ENCODE measurements around the gene SLC2A8. TPM values are rescaled to one million over a fixed set of nuclear protein-coding genes. Genes with fewer than 3 reads are reported as not detected.

SLC2A8 gene
- total RNA-seq, 1 experiment from 2014 or later, result 5.1 TPM

GRCh38 chr9:127455324-127455992, 58.5 kb downstream of the SLC2A8 start:
- DNase-seq (ENCODE audit: low read depth), result no peak

DNA sequence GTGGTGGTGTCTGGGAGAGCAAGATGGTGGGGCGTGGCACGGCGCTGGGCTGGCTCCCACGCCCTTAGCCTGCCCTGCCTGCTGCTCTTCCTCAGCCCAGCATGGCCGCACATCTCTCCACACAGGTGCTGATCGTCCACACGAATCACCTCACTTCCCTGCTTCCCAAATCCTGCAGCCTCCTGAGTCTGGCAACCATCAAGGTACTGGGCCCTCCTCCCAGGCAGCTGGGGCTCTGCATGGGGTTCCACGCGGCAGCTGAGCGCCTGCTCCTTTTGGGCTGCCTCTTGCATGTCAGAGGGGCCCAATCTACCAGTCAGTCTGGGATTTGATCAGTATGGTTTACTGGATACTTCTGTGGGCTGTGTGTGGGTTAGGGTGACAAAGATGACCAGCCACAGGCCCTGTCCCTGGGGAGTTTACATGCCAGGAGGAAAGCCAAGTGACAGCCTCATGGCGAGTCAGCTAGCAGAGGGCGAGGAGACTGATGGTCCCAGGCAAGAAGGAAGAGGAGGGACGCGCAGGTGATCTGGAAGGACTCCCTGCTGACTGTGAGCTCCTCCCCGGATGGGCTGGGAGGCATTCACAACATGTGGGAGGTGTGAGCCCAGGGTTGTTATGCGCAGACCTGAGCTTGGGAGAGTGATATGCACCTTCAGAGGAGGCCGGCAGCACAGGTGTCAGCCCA, 60.4 kb downstream of the SLC2A8 start:
- no peak for DNase-seq (ENCODE audit: low read depth)

Small RNA genes lying within 50 kb of the gene (small RNA-seq; reads per million reads assigned to genes)
- 763 reads per million, percentile 98 among the genes with 10 or more reads in this experiment for gene SNORA65

Other genes with a start within 250 kb of the SLC2A8 start
- gene GARNL3, start 132.4 kb upstream of the SLC2A8 start, total RNA-seq (2014; rRNA removed; shearing (Covaris generic)), result 1.2 and 1.5 TPM in 2 replicates
- 9.8 and 10.9 TPM in 2 replicates for gene ZNF79, start 27.2 kb downstream of the SLC2A8 start, total RNA-seq (2014; rRNA removed; shearing (Covaris generic))
- 1,981 and 2,351 TPM in 2 replicates for gene RPL12, start 54.2 kb downstream of the SLC2A8 start, total RNA-seq (2014; rRNA removed; shearing (Covaris generic))
- 13.0 and 13.2 TPM in 2 replicates for gene LRSAM1, start 54.3 kb downstream of the SLC2A8 start, total RNA-seq (2014; rRNA removed; shearing (Covaris generic))
- 9.6 and 10.4 TPM in 2 replicates for gene STXBP1, start 215.1 kb downstream of the SLC2A8 start, total RNA-seq (2014; rRNA removed; shearing (Covaris generic))

Data from HT1080 (cell line).